Peyer's patch (tissue), 4 donors: ENCODE results near the gene NWD2. TPM values are rescaled to one million over a fixed set of nuclear protein-coding genes. Genes with fewer than 3 reads are reported as not detected.
A peak's percentile ranks its signal among the peaks of the same experiment; 100 is the strongest.

ENCODE experiments used
- DNase-seq, 3 donors: peaks; one replicate each; pipeline ENCODE4 v3.0.0-alpha.2; 2017 to 2019
- H3K27ac ChIP-seq, 4 donors: fragments of 200-600 bp; sonication (generic); one replicate each; pipeline ENCODE4 v1.5.1; 2016 to 2019
- H3K27me3 ChIP-seq, 2 donors: fragments of 200-600 bp; sonication (generic); one replicate each; pipeline ENCODE4 v1.5.1; 2019
- H3K36me3 ChIP-seq, 3 donors: fragments of 200-600 bp; sonication (generic); one replicate each; pipeline ENCODE4 v1.5.1; 2016 to 2019
- H3K4me1 ChIP-seq, 4 donors: fragments of 200-600 bp; sonication (generic); one replicate each; pipeline ENCODE4 v1.5.1; 2016 to 2019
- H3K4me3 ChIP-seq, 4 donors: fragments of 200-600 bp; sonication (generic); 1 replicate in 3 of 4; 2 replicates in 1 of 4; pipeline ENCODE4 v1.5.1; 2016 to 2019; ENCODE audit warnings: mild to moderate bottlenecking in 1 of 4
- H3K9me3 ChIP-seq, 4 donors: fragments of 200-600 bp; sonication (generic); one replicate each; pipeline ENCODE4 v1.5.1; 2016 to 2019; ENCODE audit warnings: mild to moderate bottlenecking in 1 of 4
- POLR2A ChIP-seq, 2 donors: fragments of 450-650 bp; IDR thresholded peaks; one replicate each; pipeline ENCODE4 v1.5.1; 2017; ENCODE audit warnings: antibody characterized with exemption in 2 of 2, mild to moderate bottlenecking in 2 of 2, moderate library complexity in 2 of 2
- total RNA-seq, 4 donors: library from RNA; depleted of rRNA; stranded (reverse); fragments of >200 nt; gene quantifications; one replicate each; pipeline ENCODE4 v1.1.0, GENCODE V29; 2016
- TF ChIP-seq, protein P1 (sequence below), 6 experiments: fragments of 450-650 bp in 4 of 6; fragments of 200-600 bp in 2 of 6; sonication (generic) in 1 of 6; IDR thresholded peaks; one replicate each; pipeline ENCODE4 v1.5.1; 2017 to 2019; ENCODE audit warnings: antibody characterized with exemption in 6 of 6, mild to moderate bottlenecking in 3 of 6, moderate library complexity in 1 of 6

The NWD2 gene
- total RNA-seq, 4 donors from 2014 or later = not detected

DNA sequence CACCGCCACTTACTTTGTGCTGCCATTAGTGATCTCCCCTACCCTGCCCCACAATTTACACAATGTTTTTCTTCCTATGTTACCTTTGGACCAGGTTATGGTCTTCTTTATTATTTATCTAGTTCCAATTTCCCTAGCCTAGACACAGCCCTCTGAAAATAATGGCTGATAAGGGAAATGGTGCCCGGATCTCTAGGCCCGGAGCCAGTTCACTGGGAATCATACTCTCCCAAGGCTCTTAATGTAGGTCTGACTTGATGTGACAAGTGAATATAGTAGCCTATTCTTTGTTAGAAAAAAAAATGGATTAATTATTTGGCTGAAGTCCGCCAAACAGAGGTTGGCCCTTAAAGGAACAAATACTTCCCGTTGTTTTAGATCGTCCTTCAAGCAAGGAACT is 233.6 kb downstream of the NWD2 start:
- Histone ChIP-seq H3K4me1 (peaks cover 0 to 10% (median 0%) of the 10 kb centered on the region in 4 donors), H3K27me3 (no peaks in the 10 kb centered on the region), H3K9me3 (no peaks in the 10 kb centered on the region), H3K36me3 (no peaks in the 10 kb centered on the region), H3K27ac (peak overlapping the region in 1 of 4 donors; percentile 51), H3K4me3 (no peak overlapping the region)
- peak in 1 of 3 donors; percentile 59 for DNase-seq
- TF ChIP-seq, protein P1, sequence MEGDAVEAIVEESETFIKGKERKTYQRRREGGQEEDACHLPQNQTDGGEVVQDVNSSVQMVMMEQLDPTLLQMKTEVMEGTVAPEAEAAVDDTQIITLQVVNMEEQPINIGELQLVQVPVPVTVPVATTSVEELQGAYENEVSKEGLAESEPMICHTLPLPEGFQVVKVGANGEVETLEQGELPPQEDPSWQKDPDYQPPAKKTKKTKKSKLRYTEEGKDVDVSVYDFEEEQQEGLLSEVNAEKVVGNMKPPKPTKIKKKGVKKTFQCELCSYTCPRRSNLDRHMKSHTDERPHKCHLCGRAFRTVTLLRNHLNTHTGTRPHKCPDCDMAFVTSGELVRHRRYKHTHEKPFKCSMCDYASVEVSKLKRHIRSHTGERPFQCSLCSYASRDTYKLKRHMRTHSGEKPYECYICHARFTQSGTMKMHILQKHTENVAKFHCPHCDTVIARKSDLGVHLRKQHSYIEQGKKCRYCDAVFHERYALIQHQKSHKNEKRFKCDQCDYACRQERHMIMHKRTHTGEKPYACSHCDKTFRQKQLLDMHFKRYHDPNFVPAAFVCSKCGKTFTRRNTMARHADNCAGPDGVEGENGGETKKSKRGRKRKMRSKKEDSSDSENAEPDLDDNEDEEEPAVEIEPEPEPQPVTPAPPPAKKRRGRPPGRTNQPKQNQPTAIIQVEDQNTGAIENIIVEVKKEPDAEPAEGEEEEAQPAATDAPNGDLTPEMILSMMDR (IDR thresholded peaks at IDR 0.05) = no peak
- TF ChIP-seq POLR2A (IDR thresholded peaks at IDR 0.05) = no peak

DNA sequence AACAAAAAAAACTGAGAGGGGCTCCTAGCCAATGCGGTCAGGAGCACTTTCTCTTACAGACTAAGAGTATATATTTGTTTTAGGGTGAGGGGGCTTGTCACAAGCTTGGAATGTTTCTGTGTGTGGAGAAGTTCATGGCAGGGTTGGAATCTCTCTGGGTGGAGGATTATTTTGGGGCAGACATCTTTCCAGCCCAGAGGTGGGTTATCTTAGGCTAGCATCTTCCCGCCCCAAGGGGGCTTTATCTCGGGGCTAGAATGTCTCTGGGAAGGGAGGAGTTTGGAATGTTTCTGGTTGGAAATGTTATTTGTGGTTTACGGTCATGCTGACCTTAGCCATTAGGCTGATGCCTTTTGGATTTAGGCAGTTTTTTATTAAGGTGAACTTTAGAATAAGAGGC is 236.0 kb downstream of the NWD2 start:
- H3K27ac ChIP-seq = no peak overlapping the region
- H3K4me1 ChIP-seq = peaks cover 0 to 12% (median 0%) of the 10 kb centered on the region in 4 donors
- no peak for DNase-seq
- no peaks in the 10 kb centered on the region for H3K36me3 ChIP-seq
- no peaks in the 10 kb centered on the region for H3K9me3 ChIP-seq
- H3K27me3 ChIP-seq = no peaks in the 10 kb centered on the region
- no peak for TF ChIP-seq POLR2A (IDR thresholded peaks at IDR 0.05)
- TF ChIP-seq, protein P1 (IDR thresholded peaks at IDR 0.05) = no peak
- no peak overlapping the region for H3K4me3 ChIP-seq

DNA sequence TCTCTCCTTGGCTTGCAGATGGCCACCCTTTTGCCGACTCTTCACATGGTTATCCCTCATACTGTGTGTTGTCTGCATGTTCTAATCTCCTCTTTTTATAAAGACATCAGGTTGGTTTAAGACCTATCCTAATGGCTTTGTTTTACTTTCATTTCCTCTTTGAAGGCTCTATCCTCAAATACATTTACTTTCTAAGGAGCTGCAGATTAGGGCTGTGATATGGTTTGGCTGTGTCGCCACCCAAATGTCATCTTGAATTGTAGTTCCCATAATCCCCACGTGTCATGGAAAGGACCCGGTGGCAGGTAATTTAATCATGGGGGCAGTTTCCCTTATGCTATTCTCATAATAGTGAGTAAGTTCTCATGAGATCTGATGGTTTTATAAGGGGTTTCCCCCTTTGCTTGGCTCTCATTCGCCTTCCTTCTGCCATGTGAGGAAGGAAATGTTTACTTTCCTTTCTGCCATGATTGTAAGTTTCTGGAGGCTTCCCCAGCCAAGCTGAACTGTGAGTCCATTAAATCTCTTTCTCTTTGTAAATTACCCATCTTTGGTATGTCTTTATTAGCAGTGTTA is 237.1 kb downstream of the NWD2 start:
- H3K4me1 ChIP-seq = peaks cover 0 to 12% (median 0%) of the 10 kb centered on the region in 4 donors
- no peaks in the 10 kb centered on the region for H3K27me3 ChIP-seq
- H3K4me3 ChIP-seq = no peak overlapping the region
- DNase-seq = no peak
- no peaks in the 10 kb centered on the region for H3K9me3 ChIP-seq
- peak overlapping the region in 3 of 4 donors; percentile 24 to 67 (median 47) for H3K27ac ChIP-seq
- no peaks in the 10 kb centered on the region for H3K36me3 ChIP-seq
- no peak for TF ChIP-seq POLR2A (IDR thresholded peaks at IDR 0.05)
- TF ChIP-seq, protein P1 (IDR thresholded peaks at IDR 0.05) = no peak

DNA sequence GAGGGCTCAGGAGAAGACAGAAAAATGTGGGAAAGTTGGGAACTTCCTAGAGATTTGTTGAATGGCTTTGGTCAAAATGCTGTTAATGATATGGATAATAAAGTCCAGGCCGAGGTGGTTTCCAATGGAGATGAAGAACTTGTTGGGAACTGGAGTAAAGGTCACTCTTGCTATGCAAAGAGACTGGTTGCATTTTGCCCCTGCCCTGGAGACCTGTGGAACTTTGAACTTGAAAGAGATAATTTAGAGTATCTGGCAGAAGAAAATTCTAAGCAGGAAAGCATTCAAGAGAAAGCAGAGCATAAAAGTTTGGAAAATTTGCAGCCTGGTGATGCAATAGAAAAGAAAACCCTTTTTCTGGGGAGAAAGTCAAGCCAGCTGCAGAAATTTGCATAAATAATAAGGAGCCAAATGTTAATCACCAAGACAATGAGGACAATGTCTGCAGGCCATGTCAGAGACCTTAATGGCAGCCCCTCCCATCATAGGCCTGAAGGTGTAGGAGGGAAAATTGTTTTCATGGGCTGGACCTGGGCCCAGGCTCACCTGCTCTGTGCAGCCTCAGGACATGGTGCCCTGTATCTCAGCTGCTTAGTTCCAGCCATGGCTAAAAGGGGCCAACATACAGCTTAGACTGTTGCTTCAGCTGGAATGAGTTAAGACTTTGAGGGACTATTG is 237.8 kb downstream of the NWD2 start:
- DNase-seq = peak in 1 of 3 donors; percentile 61
- peak overlapping the region in 3 of 4 donors; percentile 24 to 80 (median 47) for H3K27ac ChIP-seq
- TF ChIP-seq, protein P1 (IDR thresholded peaks at IDR 0.05) = no peak
- no peak for TF ChIP-seq POLR2A (IDR thresholded peaks at IDR 0.05)
- H3K36me3 ChIP-seq = no peaks in the 10 kb centered on the region
- no peaks in the 10 kb centered on the region for H3K27me3 ChIP-seq
- no peaks in the 10 kb centered on the region for H3K9me3 ChIP-seq
- no peak overlapping the region for H3K4me3 ChIP-seq
- peaks cover 0 to 12% (median 0%) of the 10 kb centered on the region in 4 donors for H3K4me1 ChIP-seq

DNA sequence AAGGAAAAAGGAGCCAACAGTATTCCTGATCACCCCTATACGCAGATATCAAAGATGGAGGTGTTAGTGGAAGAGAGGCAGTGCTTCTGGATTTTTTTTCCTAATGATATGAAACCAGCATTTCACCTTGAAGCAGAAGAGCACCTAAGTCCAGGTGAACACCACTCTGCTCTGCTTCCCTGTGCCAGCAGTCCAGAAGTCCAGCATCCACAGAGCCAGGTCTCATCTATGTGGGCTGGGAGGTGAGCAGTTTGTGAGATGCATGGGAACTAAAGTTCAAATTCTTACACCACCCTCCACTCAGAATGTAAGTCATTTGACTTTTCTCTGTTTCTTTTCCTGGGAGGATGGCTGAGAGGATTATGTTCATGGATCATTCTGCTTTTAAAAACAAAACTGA is 239.1 kb downstream of the NWD2 start:
- peaks cover 0 to 12% (median 0%) of the 10 kb centered on the region in 4 donors for H3K4me1 ChIP-seq
- H3K4me3 ChIP-seq = no peak overlapping the region
- H3K36me3 ChIP-seq = no peaks in the 10 kb centered on the region
- no peak for TF ChIP-seq POLR2A (IDR thresholded peaks at IDR 0.05)
- TF ChIP-seq, protein P1 (IDR thresholded peaks at IDR 0.05) = no peak
- H3K9me3 ChIP-seq = no peaks in the 10 kb centered on the region
- DNase-seq = no peak
- H3K27me3 ChIP-seq = no peaks in the 10 kb centered on the region
- H3K27ac ChIP-seq = peak overlapping the region in 1 of 4 donors; percentile 80
